ENCODE data around the gene HOXB13.

- TF ChIP-seq CTCF (IDR thresholded peaks at IDR 0.05) (no peak), EZH2 (IDR thresholded peaks at IDR 0.05) (no peak), EZH2phosphoT487 (IDR thresholded peaks at IDR 0.05) (no peak)
These were observed 46.9 kb downstream of the HOXB13 start for GRCh38 chr17:48681609-48682008.
